ENCODE data around the gene SLCO4A1.

- no peak for TF ChIP-seq CTCF (IDR thresholded peaks at IDR 0.05; ENCODE audit: poor library complexity)
- no peak for TF ChIP-seq EZH2 (IDR thresholded peaks at IDR 0.05; ENCODE audit: borderline replicate concordance)
Measured at GRCh38 chr20:62670156-62670555, 27.9 kb downstream of the SLCO4A1 start.
